ENCODE measurements around the gene CDH12. TPM values are rescaled to one million over a fixed set of nuclear protein-coding genes. Genes with fewer than 3 reads are reported as not detected.
"Not testable (repeated sequence)": the region's sequence is repeated elsewhere in the genome, so short reads cannot be mapped to it uniquely, and the experiment has no call there.

Gene CDH12
- total and polyA plus RNA-seq, 2 experiments from 2014 or later, result 0.09 to 0.97 TPM

DNA sequence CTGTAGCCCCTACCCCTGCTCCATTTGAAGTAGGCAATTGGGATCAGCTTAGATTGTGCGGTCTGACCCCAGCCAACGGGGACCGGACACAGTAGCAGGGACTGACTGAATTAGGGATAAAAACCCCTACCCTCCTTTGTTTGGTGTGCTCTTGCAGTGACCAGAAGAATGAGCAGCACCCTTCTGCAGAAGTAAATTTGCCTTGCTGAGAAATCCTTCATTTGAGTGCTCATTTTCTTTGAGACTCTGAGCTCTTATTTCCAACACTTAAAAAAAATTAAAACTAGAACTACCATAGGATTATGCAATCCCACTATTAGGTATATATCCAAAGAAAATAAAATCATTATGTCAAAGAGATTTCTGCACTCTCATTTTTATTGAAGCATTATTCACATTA is 560.0 kb downstream of the CDH12 start:
- DNase-seq (ENCODE audit: low read depth in 1 of 2, low spot score in 1 of 2), result no peak
- Histone ChIP-seq H3K27ac (no peak overlapping the region), H3K9me3 (ENCODE audit: low read depth) (no peaks in the 10 kb centered on the region), H3K4me1 (ENCODE audit: low read depth) (no peaks in the 10 kb centered on the region), H3K4me3 (no peak overlapping the region), H3K27me3 (no peaks in the 10 kb centered on the region), H3K36me3 (no peaks in the 10 kb centered on the region)
- TF ChIP-seq, protein P1, sequence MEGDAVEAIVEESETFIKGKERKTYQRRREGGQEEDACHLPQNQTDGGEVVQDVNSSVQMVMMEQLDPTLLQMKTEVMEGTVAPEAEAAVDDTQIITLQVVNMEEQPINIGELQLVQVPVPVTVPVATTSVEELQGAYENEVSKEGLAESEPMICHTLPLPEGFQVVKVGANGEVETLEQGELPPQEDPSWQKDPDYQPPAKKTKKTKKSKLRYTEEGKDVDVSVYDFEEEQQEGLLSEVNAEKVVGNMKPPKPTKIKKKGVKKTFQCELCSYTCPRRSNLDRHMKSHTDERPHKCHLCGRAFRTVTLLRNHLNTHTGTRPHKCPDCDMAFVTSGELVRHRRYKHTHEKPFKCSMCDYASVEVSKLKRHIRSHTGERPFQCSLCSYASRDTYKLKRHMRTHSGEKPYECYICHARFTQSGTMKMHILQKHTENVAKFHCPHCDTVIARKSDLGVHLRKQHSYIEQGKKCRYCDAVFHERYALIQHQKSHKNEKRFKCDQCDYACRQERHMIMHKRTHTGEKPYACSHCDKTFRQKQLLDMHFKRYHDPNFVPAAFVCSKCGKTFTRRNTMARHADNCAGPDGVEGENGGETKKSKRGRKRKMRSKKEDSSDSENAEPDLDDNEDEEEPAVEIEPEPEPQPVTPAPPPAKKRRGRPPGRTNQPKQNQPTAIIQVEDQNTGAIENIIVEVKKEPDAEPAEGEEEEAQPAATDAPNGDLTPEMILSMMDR (IDR thresholded peaks at IDR 0.05; ENCODE audit: low read depth, low read length), result no peak

DNA sequence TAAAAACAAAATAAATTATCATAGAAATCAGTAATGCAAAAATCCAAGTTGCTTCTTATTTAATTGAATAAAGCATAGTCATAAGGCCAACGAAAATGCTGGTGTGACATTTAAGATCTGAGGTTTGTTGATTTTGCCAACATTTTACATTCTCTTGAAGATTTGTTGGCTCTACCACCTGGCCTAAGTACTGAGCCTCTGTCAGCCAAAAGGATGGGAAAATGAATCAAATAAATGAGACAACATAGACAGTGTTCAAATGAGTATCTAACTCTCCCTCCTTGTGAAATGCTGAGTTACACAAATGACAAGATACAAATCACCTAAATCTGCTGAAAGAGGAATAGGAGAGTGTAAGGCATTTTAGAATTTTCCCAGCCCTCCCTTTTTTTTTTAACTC is 575.0 kb downstream of the CDH12 start:
- H3K9me3 ChIP-seq (ENCODE audit: low read depth), result no peaks in the 10 kb centered on the region
- no peaks in the 10 kb centered on the region for H3K36me3 ChIP-seq
- no peak overlapping the region for H3K27ac ChIP-seq
- no peak for DNase-seq (ENCODE audit: low read depth in 1 of 2, low spot score in 1 of 2)
- H3K27me3 ChIP-seq, result no peaks in the 10 kb centered on the region
- TF ChIP-seq, protein P1 (IDR thresholded peaks at IDR 0.05; ENCODE audit: low read depth, low read length), result no peak
- H3K4me3 ChIP-seq, result no peak overlapping the region
- no peaks in the 10 kb centered on the region for H3K4me1 ChIP-seq (ENCODE audit: low read depth)

DNA sequence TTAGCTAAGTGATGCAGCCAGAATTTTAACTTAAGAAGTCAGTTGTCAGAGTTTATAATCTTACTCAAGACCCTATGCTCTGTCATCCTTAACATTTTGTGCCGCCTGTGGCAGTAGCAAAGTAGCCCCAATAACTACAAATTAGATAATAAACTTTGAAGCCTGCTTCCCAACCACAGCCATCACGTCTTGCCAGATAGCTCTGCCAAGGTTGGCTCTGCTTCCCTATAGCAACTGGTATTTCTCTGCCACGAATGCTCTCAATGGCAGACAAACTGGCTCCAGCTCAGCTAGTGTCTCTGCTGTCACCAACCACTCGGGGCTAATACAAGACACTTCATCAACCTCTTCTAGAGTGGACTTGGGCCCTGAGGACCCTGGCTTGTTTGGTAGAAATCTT is 576.1 kb downstream of the CDH12 start:
- Histone ChIP-seq H3K4me1 (ENCODE audit: low read depth) (no peaks in the 10 kb centered on the region), H3K9me3 (ENCODE audit: low read depth) (no peaks in the 10 kb centered on the region), H3K36me3 (no peaks in the 10 kb centered on the region), H3K4me3 (no peak overlapping the region), H3K27ac (no peak overlapping the region), H3K27me3 (no peaks in the 10 kb centered on the region)
- DNase-seq (ENCODE audit: low read depth in 1 of 2, low spot score in 1 of 2), result peak in 1 of 2 donors; percentile 35
- TF ChIP-seq, protein P1 (IDR thresholded peaks at IDR 0.05; ENCODE audit: low read depth, low read length), result no peak

DNA sequence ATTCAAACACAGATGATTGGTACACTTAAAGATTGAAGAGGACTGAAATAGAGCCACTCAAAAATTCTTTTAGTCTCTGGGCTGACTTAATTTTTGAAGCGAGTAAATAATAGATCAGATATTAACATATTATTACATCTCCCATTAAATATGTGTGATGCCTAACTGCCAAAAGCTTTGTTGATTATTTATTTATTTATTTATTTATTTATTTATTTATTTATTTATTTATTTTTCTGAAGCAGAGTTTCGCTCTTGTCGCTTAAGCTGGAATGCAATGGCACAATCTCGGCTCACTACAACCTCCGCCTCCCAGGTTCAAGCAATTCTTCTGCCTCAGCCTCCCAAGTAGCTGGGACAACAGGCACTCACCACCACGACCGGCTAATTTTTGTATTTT is 587.3 kb downstream of the CDH12 start:
- H3K27me3 ChIP-seq; H3K9me3 ChIP-seq (ENCODE audit: low read depth); H3K4me3 ChIP-seq; H3K27ac ChIP-seq; H3K36me3 ChIP-seq; DNase-seq (ENCODE audit: low read depth in 1 of 2, low spot score in 1 of 2); H3K4me1 ChIP-seq (ENCODE audit: low read depth): not testable (repeated sequence)

DNA sequence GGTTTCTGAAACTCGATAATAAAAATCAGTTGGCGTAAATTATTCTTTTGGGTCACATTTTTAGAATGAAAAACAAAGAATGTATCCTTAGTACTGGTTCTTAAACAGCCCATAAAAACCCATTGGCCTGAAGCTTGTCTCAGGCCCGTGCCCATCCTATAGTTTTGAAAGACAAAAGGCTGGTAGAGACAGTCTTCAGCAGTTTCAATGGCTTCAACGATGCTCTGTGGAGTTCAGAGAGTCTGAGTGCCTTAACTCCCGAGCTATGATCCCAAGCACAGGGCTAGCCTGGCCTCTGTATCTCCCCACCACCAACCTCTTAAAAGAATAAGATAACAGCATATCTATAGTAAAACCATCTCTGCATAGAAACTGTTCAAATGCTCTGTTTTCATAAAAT is 595.0 kb downstream of the CDH12 start:
- no peak overlapping the region for H3K27ac ChIP-seq
- H3K27me3 ChIP-seq, result no peaks in the 10 kb centered on the region
- TF ChIP-seq, protein P1 (IDR thresholded peaks at IDR 0.05; ENCODE audit: low read depth, low read length), result no peak
- no peak for DNase-seq (ENCODE audit: low read depth in 1 of 2, low spot score in 1 of 2)
- no peak overlapping the region for H3K4me3 ChIP-seq
- no peaks in the 10 kb centered on the region for H3K9me3 ChIP-seq (ENCODE audit: low read depth)
- H3K4me1 ChIP-seq (ENCODE audit: low read depth), result peaks cover 3% of the 10 kb centered on the region
- no peaks in the 10 kb centered on the region for H3K36me3 ChIP-seq

DNA sequence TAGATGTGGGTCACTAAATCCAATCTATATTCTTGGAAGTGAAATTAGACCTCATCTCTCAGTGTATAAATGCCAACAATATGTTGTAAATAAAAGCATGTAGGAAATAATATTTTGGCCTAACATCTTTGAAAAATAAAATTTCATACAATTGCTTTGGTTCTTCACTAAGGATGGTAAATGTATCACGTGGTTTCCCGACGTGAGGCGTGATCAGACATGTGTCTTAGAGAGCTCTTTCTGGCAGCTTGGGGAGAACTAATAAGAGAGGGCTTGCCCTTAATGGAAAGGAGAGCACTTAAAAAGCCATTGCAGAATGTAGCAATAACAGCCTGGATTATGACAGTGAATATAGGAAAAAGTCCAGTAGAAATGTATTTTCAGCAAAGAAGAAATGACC is 602.6 kb downstream of the CDH12 start:
- TF ChIP-seq, protein P1 (IDR thresholded peaks at IDR 0.05; ENCODE audit: low read depth, low read length), result no peak
- H3K27ac ChIP-seq, result no peak overlapping the region
- H3K4me1 ChIP-seq (ENCODE audit: low read depth), result peaks cover 4% of the 10 kb centered on the region
- no peak for DNase-seq (ENCODE audit: low read depth in 1 of 2, low spot score in 1 of 2)
- H3K4me3 ChIP-seq, result no peak overlapping the region
- no peaks in the 10 kb centered on the region for H3K27me3 ChIP-seq
- no peaks in the 10 kb centered on the region for H3K36me3 ChIP-seq
- no peaks in the 10 kb centered on the region for H3K9me3 ChIP-seq (ENCODE audit: low read depth)
